ENCODE data around the gene RTN4IP1. TPM values are rescaled to one million over a fixed set of nuclear protein-coding genes. Genes with fewer than 3 reads are reported as not detected.

Gene RTN4IP1
- polyA plus RNA-seq, 1 donor from 2014 or later: 8.5 TPM

DNA sequence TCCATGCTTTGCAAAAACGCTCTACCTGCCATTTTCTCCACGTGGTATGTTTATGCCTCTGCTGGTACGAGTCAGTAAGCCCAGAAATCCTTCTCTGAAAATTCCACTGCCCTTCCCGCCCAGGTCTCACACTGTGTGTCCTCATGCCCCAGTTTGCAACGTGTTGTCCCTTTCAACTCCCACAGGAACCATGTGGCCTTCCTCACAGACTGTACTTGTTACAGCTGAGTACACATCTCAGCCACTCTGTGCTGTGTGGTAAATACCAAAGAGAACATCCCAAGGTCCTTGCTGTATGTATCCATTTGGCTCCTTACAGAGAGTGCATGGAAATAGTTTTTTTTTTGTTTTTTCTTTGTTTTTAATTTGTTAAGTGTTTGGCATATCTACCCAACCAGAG is 56.9 kb downstream of the RTN4IP1 start:
- no peaks in the 10 kb centered on the region for H3K79me2 ChIP-seq (replicated peaks; ENCODE audit: insufficient read depth, low read length)
- H3K9me2 ChIP-seq (ENCODE audit: insufficient read depth, low read length): no peaks in the 10 kb centered on the region
- no peak overlapping the region for H2AFZ ChIP-seq (ENCODE audit: low read depth, low read length)
- H3K27me3 ChIP-seq (ENCODE audit: insufficient read depth, low read depth, low read length): no peaks in the 10 kb centered on the region
- H3F3A ChIP-seq (ENCODE audit: insufficient read depth, low read length, poor library complexity, severe bottlenecking): no peaks in the 10 kb centered on the region
- H3K9me3 ChIP-seq (ENCODE audit: low read length): no peaks in the 10 kb centered on the region
- H3K36me3 ChIP-seq (ENCODE audit: insufficient read depth, low read length): no peaks in the 10 kb centered on the region
- no peaks in the 10 kb centered on the region for H4K20me1 ChIP-seq (ENCODE audit: insufficient read depth)
- TF ChIP-seq, protein P1, sequence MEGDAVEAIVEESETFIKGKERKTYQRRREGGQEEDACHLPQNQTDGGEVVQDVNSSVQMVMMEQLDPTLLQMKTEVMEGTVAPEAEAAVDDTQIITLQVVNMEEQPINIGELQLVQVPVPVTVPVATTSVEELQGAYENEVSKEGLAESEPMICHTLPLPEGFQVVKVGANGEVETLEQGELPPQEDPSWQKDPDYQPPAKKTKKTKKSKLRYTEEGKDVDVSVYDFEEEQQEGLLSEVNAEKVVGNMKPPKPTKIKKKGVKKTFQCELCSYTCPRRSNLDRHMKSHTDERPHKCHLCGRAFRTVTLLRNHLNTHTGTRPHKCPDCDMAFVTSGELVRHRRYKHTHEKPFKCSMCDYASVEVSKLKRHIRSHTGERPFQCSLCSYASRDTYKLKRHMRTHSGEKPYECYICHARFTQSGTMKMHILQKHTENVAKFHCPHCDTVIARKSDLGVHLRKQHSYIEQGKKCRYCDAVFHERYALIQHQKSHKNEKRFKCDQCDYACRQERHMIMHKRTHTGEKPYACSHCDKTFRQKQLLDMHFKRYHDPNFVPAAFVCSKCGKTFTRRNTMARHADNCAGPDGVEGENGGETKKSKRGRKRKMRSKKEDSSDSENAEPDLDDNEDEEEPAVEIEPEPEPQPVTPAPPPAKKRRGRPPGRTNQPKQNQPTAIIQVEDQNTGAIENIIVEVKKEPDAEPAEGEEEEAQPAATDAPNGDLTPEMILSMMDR (IDR thresholded peaks at IDR 0.05; ENCODE audit: poor library complexity, severe bottlenecking): no peak
- TF ChIP-seq EP300 (conservative IDR thresholded peaks at IDR 0.05; ENCODE audit: poor library complexity, severe bottlenecking) (no peak), MXI1 (conservative IDR thresholded peaks at IDR 0.05; ENCODE audit: poor library complexity, severe bottlenecking) (no peak), EZH2 (IDR thresholded peaks at IDR 0.05; ENCODE audit: borderline replicate concordance, insufficient read depth, low read length, poor library complexity, severe bottlenecking) (no peak), TAF1 (IDR thresholded peaks at IDR 0.05; ENCODE audit: low read depth) (no peak), SMC3 (conservative IDR thresholded peaks at IDR 0.05; ENCODE audit: poor library complexity) (no peak), POLR2AphosphoS5 (IDR thresholded peaks at IDR 0.05) (no peak), RAD21 (conservative IDR thresholded peaks at IDR 0.05) (no peak)
- TF ChIP-seq, protein P2, sequence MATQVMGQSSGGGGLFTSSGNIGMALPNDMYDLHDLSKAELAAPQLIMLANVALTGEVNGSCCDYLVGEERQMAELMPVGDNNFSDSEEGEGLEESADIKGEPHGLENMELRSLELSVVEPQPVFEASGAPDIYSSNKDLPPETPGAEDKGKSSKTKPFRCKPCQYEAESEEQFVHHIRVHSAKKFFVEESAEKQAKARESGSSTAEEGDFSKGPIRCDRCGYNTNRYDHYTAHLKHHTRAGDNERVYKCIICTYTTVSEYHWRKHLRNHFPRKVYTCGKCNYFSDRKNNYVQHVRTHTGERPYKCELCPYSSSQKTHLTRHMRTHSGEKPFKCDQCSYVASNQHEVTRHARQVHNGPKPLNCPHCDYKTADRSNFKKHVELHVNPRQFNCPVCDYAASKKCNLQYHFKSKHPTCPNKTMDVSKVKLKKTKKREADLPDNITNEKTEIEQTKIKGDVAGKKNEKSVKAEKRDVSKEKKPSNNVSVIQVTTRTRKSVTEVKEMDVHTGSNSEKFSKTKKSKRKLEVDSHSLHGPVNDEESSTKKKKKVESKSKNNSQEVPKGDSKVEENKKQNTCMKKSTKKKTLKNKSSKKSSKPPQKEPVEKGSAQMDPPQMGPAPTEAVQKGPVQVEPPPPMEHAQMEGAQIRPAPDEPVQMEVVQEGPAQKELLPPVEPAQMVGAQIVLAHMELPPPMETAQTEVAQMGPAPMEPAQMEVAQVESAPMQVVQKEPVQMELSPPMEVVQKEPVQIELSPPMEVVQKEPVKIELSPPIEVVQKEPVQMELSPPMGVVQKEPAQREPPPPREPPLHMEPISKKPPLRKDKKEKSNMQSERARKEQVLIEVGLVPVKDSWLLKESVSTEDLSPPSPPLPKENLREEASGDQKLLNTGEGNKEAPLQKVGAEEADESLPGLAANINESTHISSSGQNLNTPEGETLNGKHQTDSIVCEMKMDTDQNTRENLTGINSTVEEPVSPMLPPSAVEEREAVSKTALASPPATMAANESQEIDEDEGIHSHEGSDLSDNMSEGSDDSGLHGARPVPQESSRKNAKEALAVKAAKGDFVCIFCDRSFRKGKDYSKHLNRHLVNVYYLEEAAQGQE (IDR thresholded peaks at IDR 0.05; ENCODE audit: borderline replicate concordance): no peak
- H3K9ac ChIP-seq (ENCODE audit: low read length): no peak overlapping the region
- H3K27ac ChIP-seq (ENCODE audit: low read length): no peak overlapping the region
- H3K4me3 ChIP-seq (ENCODE audit: low read length): no peak overlapping the region
- H3K4me2 ChIP-seq (ENCODE audit: low read length): no peak overlapping the region

DNA sequence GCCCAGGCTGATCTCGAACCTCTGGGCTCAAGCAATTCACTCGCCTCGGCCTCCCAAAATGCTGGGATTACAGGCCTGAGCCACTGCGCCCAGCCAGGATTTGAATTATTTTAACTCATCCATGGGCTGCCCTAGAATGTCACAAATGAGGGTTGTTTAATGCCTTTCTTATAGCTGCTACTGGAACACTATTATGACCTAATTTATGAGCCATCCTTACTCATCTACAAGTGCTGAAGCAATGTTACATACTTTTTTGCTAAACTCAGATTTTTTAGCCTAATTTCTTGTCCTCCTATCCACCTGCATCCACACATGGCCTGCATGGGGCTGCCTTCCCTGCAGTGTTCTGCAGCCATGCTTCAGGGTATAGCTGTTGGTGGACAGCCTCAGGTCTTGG is 59.9 kb downstream of the RTN4IP1 start:
- H3K9ac ChIP-seq (ENCODE audit: low read length): no peak overlapping the region
- H3F3A ChIP-seq (ENCODE audit: insufficient read depth, low read length, poor library complexity, severe bottlenecking): no peaks in the 10 kb centered on the region
- H3K36me3 ChIP-seq (ENCODE audit: insufficient read depth, low read length): no peaks in the 10 kb centered on the region

More for the DNA sequence above, 59.9 kb downstream of the RTN4IP1 start:
- Histone ChIP-seq H3K27me3 (ENCODE audit: insufficient read depth, low read depth, low read length) (no peaks in the 10 kb centered on the region), H4K20me1 (ENCODE audit: insufficient read depth) (no peaks in the 10 kb centered on the region), H3K9me3 (ENCODE audit: low read length) (no peaks in the 10 kb centered on the region), H3K79me2 (replicated peaks; ENCODE audit: insufficient read depth, low read length) (no peaks in the 10 kb centered on the region), H3K9me2 (ENCODE audit: insufficient read depth, low read length) (no peaks in the 10 kb centered on the region), H3K4me3 (ENCODE audit: low read length) (no peak overlapping the region), H3K27ac (ENCODE audit: low read length) (no peak overlapping the region), H2AFZ (ENCODE audit: low read depth, low read length) (no peak overlapping the region), H3K4me2 (ENCODE audit: low read length) (no peak overlapping the region)
- TF ChIP-seq, protein P2 (IDR thresholded peaks at IDR 0.05; ENCODE audit: borderline replicate concordance): no peak
- TF ChIP-seq POLR2AphosphoS5 (IDR thresholded peaks at IDR 0.05) (no peak), MXI1 (conservative IDR thresholded peaks at IDR 0.05; ENCODE audit: poor library complexity, severe bottlenecking) (no peak), RAD21 (conservative IDR thresholded peaks at IDR 0.05) (no peak), EP300 (conservative IDR thresholded peaks at IDR 0.05; ENCODE audit: poor library complexity, severe bottlenecking) (no peak), TAF1 (IDR thresholded peaks at IDR 0.05; ENCODE audit: low read depth) (no peak), SMC3 (conservative IDR thresholded peaks at IDR 0.05; ENCODE audit: poor library complexity) (no peak), EZH2 (IDR thresholded peaks at IDR 0.05; ENCODE audit: borderline replicate concordance, insufficient read depth, low read length, poor library complexity, severe bottlenecking) (no peak)
- TF ChIP-seq, protein P1 (IDR thresholded peaks at IDR 0.05; ENCODE audit: poor library complexity, severe bottlenecking): no peak
